ENCODE measurements around the gene CCKAR. TPM values are rescaled to one million over a fixed set of nuclear protein-coding genes. Genes with fewer than 3 reads are reported as not detected.

Gene CCKAR
- total and polyA plus RNA-seq, 9 donors, result 0.13 to 0.24 TPM; not detected in 7

- no peaks in the 10 kb centered on the region for H3K36me3 ChIP-seq
- DNase-seq, result no peak
- TF ChIP-seq EP300 (IDR thresholded peaks at IDR 0.05) (no peak), POLR2A (IDR thresholded peaks at IDR 0.05) (no peak)
- TF ChIP-seq, protein P1, sequence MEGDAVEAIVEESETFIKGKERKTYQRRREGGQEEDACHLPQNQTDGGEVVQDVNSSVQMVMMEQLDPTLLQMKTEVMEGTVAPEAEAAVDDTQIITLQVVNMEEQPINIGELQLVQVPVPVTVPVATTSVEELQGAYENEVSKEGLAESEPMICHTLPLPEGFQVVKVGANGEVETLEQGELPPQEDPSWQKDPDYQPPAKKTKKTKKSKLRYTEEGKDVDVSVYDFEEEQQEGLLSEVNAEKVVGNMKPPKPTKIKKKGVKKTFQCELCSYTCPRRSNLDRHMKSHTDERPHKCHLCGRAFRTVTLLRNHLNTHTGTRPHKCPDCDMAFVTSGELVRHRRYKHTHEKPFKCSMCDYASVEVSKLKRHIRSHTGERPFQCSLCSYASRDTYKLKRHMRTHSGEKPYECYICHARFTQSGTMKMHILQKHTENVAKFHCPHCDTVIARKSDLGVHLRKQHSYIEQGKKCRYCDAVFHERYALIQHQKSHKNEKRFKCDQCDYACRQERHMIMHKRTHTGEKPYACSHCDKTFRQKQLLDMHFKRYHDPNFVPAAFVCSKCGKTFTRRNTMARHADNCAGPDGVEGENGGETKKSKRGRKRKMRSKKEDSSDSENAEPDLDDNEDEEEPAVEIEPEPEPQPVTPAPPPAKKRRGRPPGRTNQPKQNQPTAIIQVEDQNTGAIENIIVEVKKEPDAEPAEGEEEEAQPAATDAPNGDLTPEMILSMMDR (IDR thresholded peaks at IDR 0.05), result no peak
- H3K4me3 ChIP-seq, result no peak overlapping the region
- no peaks in the 10 kb centered on the region for H3K4me1 ChIP-seq (ENCODE audit: insufficient read depth)
- no peaks in the 10 kb centered on the region for H3K27me3 ChIP-seq
- H3K9me3 ChIP-seq, result peaks cover 0 to 7% of the 10 kb centered on the region in 2 donors
- no peak overlapping the region for H3K27ac ChIP-seq
- 60 to 76% (median 67%) methylated on average over 8 of the region's 8 CpGs for WGBS, 3 donors
- intact Hi-C loops (cut with DNase I), result no loop called here
These were observed 6.0 kb upstream of the CCKAR start for GRCh38 chr4:26496207-26496783.

DNA sequence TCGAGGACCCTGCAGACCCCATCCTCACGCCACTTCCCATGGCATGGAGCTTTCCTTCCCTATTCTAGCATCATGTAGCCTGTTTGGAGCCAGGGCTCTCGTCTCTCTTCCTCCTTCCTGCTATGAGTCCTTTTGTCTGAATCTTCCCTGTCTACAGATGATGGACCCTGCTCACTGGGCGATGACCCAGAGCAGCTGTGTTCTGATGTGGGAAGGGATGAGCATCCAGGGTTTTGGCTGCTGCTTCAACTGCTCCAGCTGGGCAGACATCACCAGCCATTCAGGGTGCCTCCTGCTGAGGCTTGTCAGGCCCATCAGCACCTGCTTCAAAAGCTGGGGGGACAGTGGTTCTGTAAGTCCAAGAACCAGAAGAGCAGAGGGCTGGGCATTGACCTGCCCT lies 3.2 kb upstream of the CCKAR start:
- no peak overlapping the region for H3K27ac ChIP-seq
- WGBS, 3 donors, result 87 to 91% (median 90%) methylated on average over 4 of the region's 4 CpGs
- no peak overlapping the region for H3K4me3 ChIP-seq
- H3K4me1 ChIP-seq (ENCODE audit: insufficient read depth), result no peaks in the 10 kb centered on the region
- no peak for DNase-seq
- H3K27me3 ChIP-seq, result no peaks in the 10 kb centered on the region
- intact Hi-C loops (cut with DNase I), result no loop called here
- TF ChIP-seq, protein P1 (IDR thresholded peaks at IDR 0.05), result no peak
- TF ChIP-seq POLR2A (IDR thresholded peaks at IDR 0.05), result no peak
- no peak for TF ChIP-seq EP300 (IDR thresholded peaks at IDR 0.05)
- no peaks in the 10 kb centered on the region for H3K9me3 ChIP-seq
- no peaks in the 10 kb centered on the region for H3K36me3 ChIP-seq

- DNase-seq, result no peak
- intact Hi-C loops (cut with DNase I), result no loop called here
- WGBS, 3 donors, result 84 to 85% (median 85%) methylated on average over 7 of the region's 7 CpGs
These were observed 1.3 kb upstream of the CCKAR start for GRCh38 chr4:26491449-26492170.

GRCh38 chr4:26490960-26491284 lies 638 bp upstream of the CCKAR start:
- H3K27me3 ChIP-seq, result no peaks in the 10 kb centered on the region
- DNase-seq, result no peak
- intact Hi-C loops (cut with DNase I), result no loop called here
- H3K4me3 ChIP-seq, result no peak overlapping the region
- peaks cover 2% of the 10 kb centered on the region for H3K4me1 ChIP-seq (ENCODE audit: insufficient read depth)
- TF ChIP-seq POLR2A (IDR thresholded peaks at IDR 0.05), result no peak
- no peak for TF ChIP-seq EP300 (IDR thresholded peaks at IDR 0.05)
- TF ChIP-seq, protein P1 (IDR thresholded peaks at IDR 0.05), result no peak
- H3K36me3 ChIP-seq, result no peaks in the 10 kb centered on the region
- no peaks in the 10 kb centered on the region for H3K9me3 ChIP-seq
- H3K27ac ChIP-seq, result no peak overlapping the region
- 83 to 88% (median 86%) methylated on average over 4 of the region's 4 CpGs for WGBS, 3 donors

More at GRCh38 chr4:26491449-26492170, 1.3 kb upstream of the CCKAR start:
- TF ChIP-seq, protein P1 (IDR thresholded peaks at IDR 0.05), result no peak
- TF ChIP-seq POLR2A (IDR thresholded peaks at IDR 0.05) (no peak), EP300 (IDR thresholded peaks at IDR 0.05) (no peak)
- Histone ChIP-seq H3K36me3 (no peaks in the 10 kb centered on the region), H3K27ac (no peak overlapping the region), H3K4me3 (no peak overlapping the region), H3K9me3 (no peaks in the 10 kb centered on the region), H3K27me3 (no peaks in the 10 kb centered on the region), H3K4me1 (ENCODE audit: insufficient read depth) (peaks cover under 1% of the 10 kb centered on the region)

All from ovary (tissue), 9 donors.